HepG2 (cell line): ENCODE measurements around the gene PRR12. TPM values are rescaled to one million over a fixed set of nuclear protein-coding genes. Genes with fewer than 3 reads are reported as not detected.
"Not testable (repeated sequence)": the region's sequence is repeated elsewhere in the genome, so short reads cannot be mapped to it uniquely, and the experiment has no call there.

Experiments
- ATAC-seq: fragments of 200-7000 bp; cut with Tn5 transposase; 3 replicates; pipeline ENCODE4 v1.9.1; 2020; ENCODE audit warnings: mild to moderate bottlenecking, moderate library complexity
- BruUV-seq: library from RNA; stranded (reverse); fragments of 400-500 nt; replicated peaks from 2 replicates; lab custom pipeline; 2021; lab: Mats Ljungman, UMichigan
- CTCF ChIA-PET: fragments of 300-600 bp; formaldehyde crosslinking; extraction: SDS; loops from one replicate; lab custom pipeline; 2021; ENCODE audit warnings: low total read pairs, inconsistent platforms, low intra/inter-chr PET ratio; lab: Yijun Ruan, JAX
- POLR2A ChIA-PET: fragments of 350-600 bp; sonication (Branson Sonifier 250); formaldehyde crosslinking; loops from one replicate; lab custom pipeline; 2020; ENCODE audit warnings: antibody characterized with exemption, inconsistent platforms; lab: Yijun Ruan, JAX
- DNase-seq: peaks from one replicate; pipeline ENCODE4 v3.0.0-alpha.2; 2015; ENCODE audit warnings: low spot score
- FAIRE-seq: peaks from 3 replicates; lab custom pipeline; 2011; peaks lifted over from hg19 to GRCh38; lab: Jason Lieb, UNC
- H2AFZ ChIP-seq: one replicate; pipeline ENCODE4 v1.6.1; 2011; ENCODE audit warnings: low read length, inconsistent platforms
- H3K27ac ChIP-seq: fragments of 300-600 bp; 3 replicates; pipeline ENCODE4 v1.8.0; 2011; ENCODE audit warnings: mixed run types, mild to moderate bottlenecking, mixed read lengths, low read length, inconsistent platforms; ENCODE audit not compliant: insufficient read depth; ENCODE audit errors: extremely low read length
- H3K27me3 ChIP-seq, 2 experiments: fragments of 200-600 bp in 1 of 2; 2 replicates in 1 of 2; 3 replicates in 1 of 2; pipeline versions ENCODE4 v1.6.0 to v1.8.0; 2011; ENCODE audit warnings: low read length in 2 of 2, mild to moderate bottlenecking in 2 of 2, moderate library complexity in 2 of 2, inconsistent platforms in 1 of 2; ENCODE audit not compliant: insufficient read depth in 2 of 2, control insufficient read depth in 1 of 2
- H3K36me3 ChIP-seq, 2 experiments: fragments of 200-600 bp in 1 of 2; replicated peaks in 1 of 2; 2 replicates in 1 of 2; 3 replicates in 1 of 2; pipeline versions ENCODE4 v1.5.1 to v1.8.0; 2011; ENCODE audit warnings: low read length in 2 of 2, inconsistent platforms in 1 of 2; ENCODE audit not compliant: insufficient read depth in 2 of 2, control insufficient read depth in 1 of 2
- H3K4me1 ChIP-seq: 2 replicates; pipeline ENCODE4 v1.5.1; 2012; ENCODE audit warnings: low read length, inconsistent platforms; ENCODE audit not compliant: insufficient read depth
- H3K4me2 ChIP-seq: 2 replicates; pipeline ENCODE4 v1.6.0; 2011; ENCODE audit warnings: low read depth, low read length, inconsistent platforms
- H3K4me3 ChIP-seq, 3 experiments: fragments of 200-600 bp in 1 of 3; sonication (generic), shearing (Covaris generic) in 1 of 3; replicated peaks in 1 of 3; 2 replicates each; pipeline ENCODE4 v1.5.1; 2011 to 2016; ENCODE audit warnings: low read length in 3 of 3, inconsistent platforms in 2 of 3, low read depth in 2 of 3, mild to moderate bottlenecking in 2 of 3, control low read depth in 1 of 3, mixed read lengths in 1 of 3; ENCODE audit not compliant: insufficient read depth in 1 of 3
- H3K79me2 ChIP-seq: one replicate; pipeline ENCODE4 v1.6.1; 2011; ENCODE audit warnings: low read length, inconsistent platforms; ENCODE audit not compliant: insufficient read depth
- H3K9ac ChIP-seq: 2 replicates; pipeline ENCODE4 v1.6.0; 2011; ENCODE audit warnings: mild to moderate bottlenecking, low read depth, low read length, inconsistent platforms; ENCODE audit not compliant: insufficient read depth
- H3K9me3 ChIP-seq: 2 replicates; pipeline ENCODE4 v1.5.1; 2012; ENCODE audit warnings: mild to moderate bottlenecking, low read length
- H4K20me1 ChIP-seq: 2 replicates; pipeline ENCODE4 v1.6.0; 2011; ENCODE audit warnings: inconsistent platforms, mild to moderate bottlenecking, low read length, moderate library complexity; ENCODE audit not compliant: insufficient read depth
- NFRKB ChIP-seq: fragments of 450-650 bp; IDR thresholded peaks from 2 replicates; pipeline ENCODE4 v1.6.1; 2017
- ZMYM3 ChIP-seq: sonication (generic); formaldehyde crosslinking; IDR thresholded peaks from 2 replicates; pipeline ENCODE4 v1.5.1; 2020; ENCODE audit warnings: mild to moderate bottlenecking, missing genetic modification reagents
- WGBS: methylation state at CpG from one replicate; pipeline ENCODE4 v1.1.6; 2017; ENCODE audit warnings: low lambda C conversion rate; 5-methylcytosine and 5-hydroxymethylcytosine counted together
- in situ Hi-C: cut with HindIII; loops from 2 replicates; pipeline ENCODE4 v1.10.0; 2017; ENCODE audit warnings: low pct_unique_long_range_greater_than_20kb; ENCODE audit not compliant: extremely low pct_ligation_motif_present
- intact Hi-C: fragments of 100-400 bp; cut with micrococcal nuclease; formaldehyde crosslinking; loops from one replicate; pipeline ENCODE4 v1.10.0; 2022; ENCODE audit not compliant: unreplicated experiment
- polyA plus RNA-seq, 8 experiments: library from polyadenylated mRNA; depleted of rRNA in 3 of 8; stranded (reverse) in 7 of 8; unstranded in 1 of 8; fragments of >200 nt; fragmentation: Illumina TruSeq in 4 of 8; extraction: Trizol in 4 of 8; gene quantifications; 2 replicates each; pipeline versions ENCODE4 v1.2.1 to v1.2.3, GENCODE V29; 2011 to 2016; ENCODE audit warnings: low read depth in 4 of 8, missing spikeins in 1 of 8, mixed read lengths in 1 of 8; ENCODE audit not compliant: insufficient read depth in 1 of 8
- total RNA-seq, 5 experiments: library from RNA; depleted of rRNA; stranded (reverse); fragments of >200 nt; fragmentation: Illumina TruSeq; extraction: Trizol; gene quantifications; 2 replicates each; pipeline ENCODE4 v1.2.3, GENCODE V29; 2016; ENCODE audit warnings: low read depth in 1 of 5

PRR12 gene
- total and polyA plus RNA-seq, 2 of the 13 experiments (the other 11 are each of a cell fraction or from before 2014, with no cell fraction given), result 0.62 to 1.5 TPM

DNA sequence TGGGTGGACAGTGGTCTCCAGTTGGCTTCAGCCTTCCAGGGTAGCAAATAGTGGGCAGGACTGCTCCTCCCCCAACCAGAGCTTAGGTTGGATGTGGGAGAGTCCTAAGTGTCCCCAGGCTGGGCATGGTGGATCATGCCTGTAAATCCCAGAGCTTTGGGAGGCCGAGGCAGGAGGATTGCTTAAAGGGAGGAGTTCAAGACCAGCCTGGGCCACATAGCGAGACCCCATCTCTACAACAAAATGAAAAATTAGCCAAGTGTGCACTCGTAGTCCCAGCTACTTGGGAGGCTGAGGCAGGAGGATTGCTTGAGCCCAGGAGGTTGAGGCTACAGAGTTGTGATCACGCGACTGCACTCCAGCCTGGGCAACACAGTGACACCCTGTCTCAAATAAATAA lies 41.6 kb downstream of the PRR12 start:
- Histone ChIP-seq H2AFZ (no peak overlapping the region), H3K9me3 (no peaks in the 10 kb centered on the region), H3K79me2 (no peaks in the 10 kb centered on the region), H3K27me3 (no peaks in the 10 kb centered on the region), H3K4me3 (no peak overlapping the region), H3K9ac (no peak overlapping the region), H3K4me2 (no peak overlapping the region), H3K4me1 (peaks cover 10% of the 10 kb centered on the region; the same call in 1 of the 2 replicates), H3K36me3 (no peaks in the 10 kb centered on the region), H3K27ac (no peak overlapping the region), H4K20me1 (no peaks in the 10 kb centered on the region)
- DNase-seq (no peak), ATAC-seq (no peak), FAIRE-seq (no peak)
- in situ Hi-C loops (no loop called here), intact Hi-C loops (no loop called here)
- ChIA-PET CTCF (no interaction called here), POLR2A (interaction anchor here (1.0 kb wide), 1 partner anchor 8 kb away, joined by 5 read pairs; no protein-coding TSS in a partner anchor)
- 91% methylated on average over 5 of the region's 5 CpGs for WGBS
- no peak for TF ChIP-seq NFRKB
- TF ChIP-seq ZMYM3 (CRISPR knock-in tag), result peak; percentile 18; the same call in 1 of the 2 replicates
- BruUV-seq, result no TSS peak

DNA sequence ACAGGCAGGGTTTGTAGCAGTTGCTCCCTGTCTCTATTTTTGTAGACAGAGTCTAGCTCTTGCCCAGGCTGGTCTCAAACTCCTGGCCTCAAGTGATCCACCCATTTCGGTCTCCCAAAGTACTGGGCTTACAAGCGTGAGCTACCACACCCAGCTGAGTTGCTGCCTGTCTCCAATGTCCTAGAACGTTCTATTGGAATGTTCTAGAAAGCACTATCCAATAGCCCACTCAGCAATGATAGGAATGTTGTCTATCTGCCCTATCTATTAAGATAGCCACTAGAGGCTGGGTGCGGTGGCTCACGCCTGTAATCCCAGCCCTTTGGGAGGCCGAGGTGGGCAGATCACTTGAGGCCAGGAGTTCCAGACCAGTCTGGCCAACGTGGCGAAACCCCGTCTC lies 42.3 kb downstream of the PRR12 start:
- H3K9me3 ChIP-seq, H3K27ac ChIP-seq, H3K79me2 ChIP-seq, CTCF ChIA-PET, BruUV-seq, H3K4me3 ChIP-seq, DNase-seq, H4K20me1 ChIP-seq, H3K4me2 ChIP-seq, H2AFZ ChIP-seq, in situ Hi-C loops, intact Hi-C loops, FAIRE-seq, H3K9ac ChIP-seq, ATAC-seq, POLR2A ChIA-PET, H3K27me3 ChIP-seq, H3K36me3 ChIP-seq: not testable (repeated sequence)
- WGBS, result 85% methylated on average over 6 of the region's 9 CpGs
- peaks cover 16% of the 10 kb centered on the region for H3K4me1 ChIP-seq
